Chondrocyte (in vitro differentiated cells): ENCODE data around the gene DISC1. TPM values are rescaled to one million over a fixed set of nuclear protein-coding genes. Genes with fewer than 3 reads are reported as not detected.
"Not testable (repeated sequence)": the region's sequence is repeated elsewhere in the genome, so short reads cannot be mapped to it uniquely, and the experiment has no call there.

ENCODE experiments used
- DNase-seq: peaks from one replicate; pipeline ENCODE4 v3.0.0; 2021; ENCODE audit warnings: mixed read lengths, low spot score
- H3K27ac Mint-ChIP-seq: one replicate; pipeline ENCODE4 v1.8.0; 2021; ENCODE audit warnings: mild to moderate bottlenecking, moderate library complexity, mixed read lengths; ENCODE audit not compliant: unreplicated experiment
- H3K27me3 Mint-ChIP-seq: 2 replicates; pipeline ENCODE4 v1.8.0; 2021; ENCODE audit warnings: low read depth, mixed read lengths
- H3K36me3 Mint-ChIP-seq: 2 replicates; pipeline ENCODE4 v1.8.0; 2021; ENCODE audit warnings: low read depth, mixed read lengths
- H3K4me1 Mint-ChIP-seq: 2 replicates; pipeline ENCODE4 v1.8.0; 2021; ENCODE audit warnings: low read depth, mild to moderate bottlenecking, mixed read lengths
- H3K4me3 Mint-ChIP-seq: one replicate; pipeline ENCODE4 v1.8.0; 2021; ENCODE audit warnings: mild to moderate bottlenecking, moderate library complexity, mixed read lengths; ENCODE audit not compliant: unreplicated experiment
- H3K9me3 Mint-ChIP-seq: 2 replicates; pipeline ENCODE4 v1.8.0; 2021; ENCODE audit warnings: low read depth, mixed read lengths
- total RNA-seq: library from RNA; stranded (reverse); gene quantifications from 3 replicates; pipeline ENCODE4 v1.2.1, GENCODE V29; 2021
- TF ChIP-seq, protein P1 (sequence below): fragments of 200-600 bp; sonication (generic); IDR thresholded peaks from 2 replicates; pipeline ENCODE4 v1.5.0; 2021; ENCODE audit warnings: antibody characterized with exemption, mild to moderate bottlenecking, moderate library complexity

DISC1 gene
- total RNA-seq, 1 donor from 2014 or later, result 5.0 TPM

DNA sequence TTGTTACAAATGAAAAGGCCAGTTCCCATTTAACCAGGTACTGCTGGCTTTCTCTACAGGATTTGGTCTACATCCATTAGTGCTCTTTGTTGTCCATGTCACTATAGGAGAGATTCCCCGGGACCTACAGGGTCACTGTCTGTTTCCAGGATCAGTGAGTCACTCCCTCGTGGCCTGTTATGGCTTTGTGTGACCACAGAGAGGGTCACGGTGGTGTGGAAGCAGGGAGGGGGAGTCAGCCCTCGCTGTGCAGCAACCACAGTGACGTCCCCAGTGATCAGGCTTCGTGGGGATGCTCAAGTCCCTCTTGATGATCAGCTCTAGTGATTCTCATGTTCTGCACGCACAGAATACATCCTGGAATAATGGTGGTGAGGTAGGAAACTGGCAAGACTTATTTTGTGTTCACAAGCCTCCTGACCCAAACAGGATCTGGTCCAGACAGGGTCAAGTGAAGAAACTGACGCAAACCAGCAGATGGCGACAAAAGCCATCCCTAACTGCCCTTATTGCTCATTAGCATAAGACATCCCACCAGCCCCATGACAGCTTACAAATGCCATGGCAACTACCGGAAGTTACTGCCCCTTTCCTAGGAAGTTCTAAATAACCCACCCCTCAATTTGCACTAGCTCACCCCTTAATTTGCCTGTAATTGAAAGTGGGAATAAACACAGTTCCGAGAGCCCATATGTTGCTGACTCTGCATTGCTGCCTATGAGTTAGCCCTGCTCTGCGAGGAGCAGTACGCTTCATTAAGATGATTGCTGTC is 98.5 kb downstream of the DISC1 start:
- TF ChIP-seq, protein P1, sequence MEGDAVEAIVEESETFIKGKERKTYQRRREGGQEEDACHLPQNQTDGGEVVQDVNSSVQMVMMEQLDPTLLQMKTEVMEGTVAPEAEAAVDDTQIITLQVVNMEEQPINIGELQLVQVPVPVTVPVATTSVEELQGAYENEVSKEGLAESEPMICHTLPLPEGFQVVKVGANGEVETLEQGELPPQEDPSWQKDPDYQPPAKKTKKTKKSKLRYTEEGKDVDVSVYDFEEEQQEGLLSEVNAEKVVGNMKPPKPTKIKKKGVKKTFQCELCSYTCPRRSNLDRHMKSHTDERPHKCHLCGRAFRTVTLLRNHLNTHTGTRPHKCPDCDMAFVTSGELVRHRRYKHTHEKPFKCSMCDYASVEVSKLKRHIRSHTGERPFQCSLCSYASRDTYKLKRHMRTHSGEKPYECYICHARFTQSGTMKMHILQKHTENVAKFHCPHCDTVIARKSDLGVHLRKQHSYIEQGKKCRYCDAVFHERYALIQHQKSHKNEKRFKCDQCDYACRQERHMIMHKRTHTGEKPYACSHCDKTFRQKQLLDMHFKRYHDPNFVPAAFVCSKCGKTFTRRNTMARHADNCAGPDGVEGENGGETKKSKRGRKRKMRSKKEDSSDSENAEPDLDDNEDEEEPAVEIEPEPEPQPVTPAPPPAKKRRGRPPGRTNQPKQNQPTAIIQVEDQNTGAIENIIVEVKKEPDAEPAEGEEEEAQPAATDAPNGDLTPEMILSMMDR, result peak; percentile 76
- no peak overlapping the region for H3K27ac Mint-ChIP-seq
- no peaks in the 10 kb centered on the region for H3K9me3 Mint-ChIP-seq
- H3K27me3 Mint-ChIP-seq, result no peaks in the 10 kb centered on the region
- peaks cover 13% of the 10 kb centered on the region for H3K4me1 Mint-ChIP-seq
- no peak overlapping the region for H3K4me3 Mint-ChIP-seq
- no peaks in the 10 kb centered on the region for H3K36me3 Mint-ChIP-seq
- no peak for DNase-seq

DNA sequence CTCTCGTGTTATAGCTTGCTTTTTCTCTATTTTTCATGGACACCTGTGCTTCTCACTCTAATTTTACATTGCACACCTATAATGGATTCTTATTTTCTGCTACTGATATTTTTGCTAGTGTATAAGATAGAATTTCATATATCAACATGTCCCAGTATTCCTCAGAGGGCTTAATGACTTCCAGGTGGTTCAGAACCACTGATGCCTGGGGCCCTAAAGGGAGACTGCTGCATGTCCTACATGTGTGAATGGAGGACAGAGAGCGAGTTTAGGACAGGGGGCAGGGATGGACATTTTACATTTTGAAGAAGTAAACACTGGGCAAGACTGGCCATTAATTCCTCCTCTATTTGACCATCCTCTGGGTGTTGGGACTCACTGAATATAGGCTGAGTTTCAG is 100.6 kb downstream of the DISC1 start:
- Mint-ChIP-seq H3K27me3 (no peaks in the 10 kb centered on the region), H3K36me3 (no peaks in the 10 kb centered on the region), H3K9me3 (no peaks in the 10 kb centered on the region), H3K4me3 (no peak overlapping the region), H3K4me1 (peaks cover 17% of the 10 kb centered on the region), H3K27ac (no peak overlapping the region)
- no peak for DNase-seq
- TF ChIP-seq, protein P1, result no peak

GRCh38 chr1:231728987-231729386 is 102.4 kb downstream of the DISC1 start:
- not testable (repeated sequence) for H3K9me3 Mint-ChIP-seq

GRCh38 chr1:231729544-231729943 is 103.0 kb downstream of the DISC1 start:
- no peak for DNase-seq
- no peaks in the 10 kb centered on the region for H3K36me3 Mint-ChIP-seq
- no peaks in the 10 kb centered on the region for H3K9me3 Mint-ChIP-seq
- peaks cover 17% of the 10 kb centered on the region for H3K4me1 Mint-ChIP-seq
- no peaks in the 10 kb centered on the region for H3K27me3 Mint-ChIP-seq
- TF ChIP-seq, protein P1, result no peak
- H3K4me3 Mint-ChIP-seq, result no peak overlapping the region
- H3K27ac Mint-ChIP-seq, result peak overlapping the region; percentile 51

More at GRCh38 chr1:231728987-231729386, 102.4 kb downstream of the DISC1 start:
- H3K27me3 Mint-ChIP-seq, H3K36me3 Mint-ChIP-seq, H3K4me3 Mint-ChIP-seq, H3K27ac Mint-ChIP-seq, DNase-seq: not testable (repeated sequence)
- peaks cover 17% of the 10 kb centered on the region for H3K4me1 Mint-ChIP-seq

DNA sequence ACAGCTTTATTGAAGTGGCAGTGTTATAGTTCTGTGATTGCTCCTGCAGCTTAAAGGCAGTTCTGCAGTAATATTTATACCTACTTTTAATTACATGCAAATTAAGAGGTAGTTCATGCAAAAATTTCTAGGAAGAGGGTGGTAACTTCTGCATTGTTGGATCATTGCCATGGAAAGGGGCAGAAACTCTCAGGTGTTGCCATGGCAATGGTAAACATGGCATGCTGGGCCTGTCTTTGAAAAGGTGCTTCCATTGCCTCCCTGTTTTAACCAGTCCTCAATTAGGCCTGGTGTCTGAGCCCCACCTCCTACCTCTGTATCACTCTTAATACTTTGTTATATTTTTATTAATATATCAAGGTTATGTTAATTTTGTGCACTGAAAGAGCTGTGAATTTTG is 104.7 kb downstream of the DISC1 start:
- Mint-ChIP-seq H3K27ac (no peak overlapping the region), H3K36me3 (no peaks in the 10 kb centered on the region), H3K4me1 (peaks cover 14% of the 10 kb centered on the region), H3K4me3 (no peak overlapping the region), H3K9me3 (peaks cover 3% of the 10 kb centered on the region), H3K27me3 (no peaks in the 10 kb centered on the region)
- TF ChIP-seq, protein P1, result no peak
- no peak for DNase-seq

GRCh38 chr1:231733063-231733462 is 106.5 kb downstream of the DISC1 start:
- H3K27ac Mint-ChIP-seq, result no peak overlapping the region
- DNase-seq, result no peak

More at GRCh38 chr1:231733063-231733462, 106.5 kb downstream of the DISC1 start:
- H3K27me3 Mint-ChIP-seq, result no peaks in the 10 kb centered on the region
- H3K36me3 Mint-ChIP-seq, result no peaks in the 10 kb centered on the region
- H3K9me3 Mint-ChIP-seq, result peaks cover 3% of the 10 kb centered on the region
- no peak overlapping the region for H3K4me3 Mint-ChIP-seq
- peaks cover 14% of the 10 kb centered on the region for H3K4me1 Mint-ChIP-seq
- TF ChIP-seq, protein P1, result no peak
